H1 (cell line): ENCODE measurements around the gene CBLB. TPM values are rescaled to one million over a fixed set of nuclear protein-coding genes. Genes with fewer than 3 reads are reported as not detected.

Source experiments
- CTCF ChIA-PET: fragments of 300-600 bp; sonication (Branson Sonifier 250); formaldehyde crosslinking; loops from one replicate; lab custom pipeline; 2021; ENCODE audit not compliant: partially characterized antibody; lab: Charles Lee
- POLR2A ChIA-PET: fragments of 300-600 bp; sonication (Branson Sonifier 250); formaldehyde crosslinking; loops from one replicate; lab custom pipeline; 2021; ENCODE audit warnings: inconsistent platforms; ENCODE audit not compliant: partially characterized antibody; lab: Charles Lee
- DNase-seq, 2 experiments: peaks; one replicate each; pipeline versions ENCODE4 v3.0.0 to v3.0.0-alpha.2; 2010 to 2022; ENCODE audit warnings: low spot score in 2 of 2, low read depth in 1 of 2, mixed read lengths in 1 of 2
- FAIRE-seq: peaks from 2 replicates; lab custom pipeline; 2011; peaks lifted over from hg19 to GRCh38; lab: Jason Lieb, UNC
- H2AFZ ChIP-seq: 2 replicates; pipeline ENCODE4 v1.8.1; 2012; ENCODE audit warnings: low read length, inconsistent platforms
- H2AK5ac ChIP-seq: 2 replicates; pipeline ENCODE4 v1.6.1; 2013; ENCODE audit warnings: low read depth, low read length
- H2BK120ac ChIP-seq: replicated peaks from 2 replicates; pipeline ENCODE3; 2013; ENCODE audit warnings: low read depth, low read length, inconsistent platforms
- H2BK12ac ChIP-seq: 2 replicates; pipeline ENCODE4 v1.6.1; 2013; ENCODE audit warnings: low read depth, low read length
- H2BK15ac ChIP-seq: 2 replicates; pipeline ENCODE4 v1.6.1; 2013; ENCODE audit warnings: low read length
- H2BK20ac ChIP-seq: 2 replicates; pipeline ENCODE4 v1.6.1; 2013; ENCODE audit warnings: low read length
- H2BK5ac ChIP-seq: 2 replicates; pipeline ENCODE4 v1.6.1; 2013; ENCODE audit warnings: low read depth, low read length
- H3K14ac ChIP-seq: 2 replicates; pipeline ENCODE4 v1.6.1; 2013; ENCODE audit warnings: inconsistent platforms; ENCODE audit not compliant: insufficient read length
- H3K18ac ChIP-seq: 2 replicates; pipeline ENCODE4 v1.6.1; 2013; ENCODE audit warnings: low read length; ENCODE audit errors: extremely low read depth
- H3K23ac ChIP-seq: 2 replicates; pipeline ENCODE4 v1.6.1; 2013; ENCODE audit warnings: inconsistent platforms; ENCODE audit not compliant: insufficient read length
- H3K23me2 ChIP-seq: 2 replicates; pipeline ENCODE4 v1.6.1; 2013; ENCODE audit warnings: low read depth, low read length
- H3K27ac ChIP-seq: 2 replicates; pipeline ENCODE4 v1.6.1; 2011; ENCODE audit warnings: low read depth, low read length, inconsistent platforms
- H3K27me3 ChIP-seq, 4 experiments: replicated peaks in 1 of 4; 1 replicate in 1 of 4; 2 replicates in 3 of 4; pipeline versions ENCODE4 v1.6.1 to v1.8.1; 2011 to 2013; ENCODE audit warnings: low read length in 3 of 4, mild to moderate bottlenecking in 3 of 4, inconsistent platforms in 2 of 4, mixed read lengths in 2 of 4, moderate library complexity in 1 of 4; ENCODE audit not compliant: control insufficient read depth in 3 of 4, insufficient read depth in 3 of 4; ENCODE audit errors: extremely low read depth in 1 of 4
- H3K36me3 ChIP-seq, 4 experiments: 2 replicates each; pipeline versions ENCODE4 v1.6.1 to v1.8.1; 2011 to 2013; ENCODE audit warnings: mild to moderate bottlenecking in 4 of 4, low read length in 3 of 4, moderate library complexity in 2 of 4, control low read depth in 1 of 4, inconsistent platforms in 1 of 4; ENCODE audit not compliant: insufficient read depth in 4 of 4, control insufficient read depth in 2 of 4
- H3K4ac ChIP-seq: replicated peaks from 2 replicates; pipeline ENCODE3; 2013; ENCODE audit warnings: low read length, low read depth, mixed read lengths, inconsistent platforms; ENCODE audit not compliant: insufficient read length
- H3K4me1 ChIP-seq, 4 experiments: replicated peaks in 1 of 4; 1 replicate in 1 of 4; 2 replicates in 3 of 4; pipeline versions ENCODE4 v1.6.1 to v1.8.1; 2011 to 2013; ENCODE audit warnings: low read length in 3 of 4, inconsistent platforms in 2 of 4, mixed read lengths in 1 of 4; ENCODE audit not compliant: insufficient read depth in 4 of 4, control insufficient read depth in 3 of 4
- H3K4me2 ChIP-seq, 2 experiments: 2 replicates each; pipeline versions ENCODE4 v1.6.1 to v1.8.1; 2011 to 2013; ENCODE audit warnings: low read depth in 2 of 2, low read length in 2 of 2, control low read depth in 1 of 2, inconsistent platforms in 1 of 2, mild to moderate bottlenecking in 1 of 2; ENCODE audit not compliant: insufficient read depth in 1 of 2
- H3K4me3 ChIP-seq, 4 experiments: fragments of 200-600, 300-600 bp in 1 of 4; sonication (generic), shearing (Covaris generic), sonication (Bioruptor Twin) in 1 of 4; 2 replicates each; pipeline versions ENCODE4 v1.5.1 to v1.8.1; 2011 to 2016; ENCODE audit warnings: low read length in 4 of 4, low read depth in 3 of 4, control low read depth in 2 of 4, inconsistent platforms in 2 of 4, mild to moderate bottlenecking in 2 of 4, mixed read lengths in 1 of 4, moderate library complexity in 1 of 4; ENCODE audit not compliant: insufficient read depth in 2 of 4; ENCODE audit errors: extremely low read depth in 1 of 4
- H3K56ac ChIP-seq: replicated peaks from 2 replicates; pipeline ENCODE3; 2013; ENCODE audit warnings: low read depth, mild to moderate bottlenecking, mixed read lengths, low read length, inconsistent platforms; ENCODE audit not compliant: insufficient read length
- H3K79me1 ChIP-seq: 2 replicates; pipeline ENCODE4 v1.6.1; 2013; ENCODE audit warnings: low read depth, low read length, control low read depth
- H3K79me2 ChIP-seq, 2 experiments: 2 replicates each; pipeline versions ENCODE4 v1.6.1 to v1.8.1; 2012 to 2013; ENCODE audit warnings: low read length in 2 of 2, mild to moderate bottlenecking in 2 of 2, inconsistent platforms in 1 of 2; ENCODE audit not compliant: insufficient read depth in 2 of 2, control insufficient read depth in 1 of 2
- H3K9ac ChIP-seq, 4 experiments: replicated peaks in 1 of 4; 1 replicate in 1 of 4; 2 replicates in 3 of 4; pipeline versions ENCODE4 v1.6.1 to v1.8.1; 2011 to 2013; ENCODE audit warnings: low read depth in 3 of 4, low read length in 3 of 4, control low read depth in 2 of 4, mild to moderate bottlenecking in 2 of 4, moderate library complexity in 2 of 4, inconsistent platforms in 1 of 4; ENCODE audit errors: extremely low read depth in 1 of 4
- H3K9me3 ChIP-seq, 2 experiments: 2 replicates each; pipeline versions ENCODE4 v1.6.1 to v1.8.1; 2012 to 2013; ENCODE audit warnings: mild to moderate bottlenecking in 2 of 2, moderate library complexity in 2 of 2, control low read depth in 1 of 2, inconsistent platforms in 1 of 2, low read depth in 1 of 2, low read length in 1 of 2, mixed read lengths in 1 of 2; ENCODE audit not compliant: insufficient read depth in 2 of 2
- H4K20me1 ChIP-seq, 2 experiments: replicated peaks in 1 of 2; 2 replicates each; pipeline versions ENCODE3 to v1.8.1; 2011 to 2013; ENCODE audit warnings: inconsistent platforms in 2 of 2, low read length in 2 of 2, mild to moderate bottlenecking in 1 of 2; ENCODE audit not compliant: insufficient read depth in 2 of 2, control insufficient read depth in 1 of 2
- H4K5ac ChIP-seq: 2 replicates; pipeline ENCODE4 v1.6.1; 2013; ENCODE audit warnings: low read length, low read depth, mixed read lengths, inconsistent platforms; ENCODE audit not compliant: insufficient read length
- H4K8ac ChIP-seq: 2 replicates; pipeline ENCODE4 v1.8.0; 2013; ENCODE audit warnings: mild to moderate bottlenecking, moderate library complexity, low read length, inconsistent platforms; ENCODE audit not compliant: insufficient read depth; ENCODE audit errors: extremely low read depth
- H4K91ac ChIP-seq: replicated peaks from 2 replicates; pipeline ENCODE3; 2013; ENCODE audit warnings: low read length, mixed read lengths, inconsistent platforms; ENCODE audit not compliant: insufficient read length
- ATF2 ChIP-seq: IDR thresholded peaks from 2 replicates; pipeline ENCODE4 v1.6.1; 2012; ENCODE audit warnings: low read length, inconsistent platforms
- CBX5 ChIP-seq: fragments of 300-800, 300-1000 bp; sonication (generic); IDR thresholded peaks from 2 replicates; pipeline ENCODE4 v1.7.1; 2016; ENCODE audit warnings: antibody characterized with exemption, low read length, low read depth
- CREB1 ChIP-seq: IDR thresholded peaks from 2 replicates; pipeline ENCODE4 v1.6.1; 2012; ENCODE audit warnings: inconsistent platforms
- GTF2F1 ChIP-seq: IDR thresholded peaks from 2 replicates; pipeline ENCODE4 v1.6.1; 2012; ENCODE audit warnings: low read depth, low read length, improper control_type of control experiment, borderline replicate concordance
- MAX ChIP-seq: IDR thresholded peaks from 2 replicates; pipeline ENCODE4 v1.6.1; 2012; ENCODE audit warnings: inconsistent platforms
- NRF1 ChIP-seq: IDR thresholded peaks from 2 replicates; pipeline ENCODE4 v1.6.1; 2011; ENCODE audit warnings: mild to moderate bottlenecking, low read depth, low read length, improper control_type of control experiment
- RBBP5 ChIP-seq: IDR thresholded peaks from 2 replicates; pipeline ENCODE4 v1.7.1; 2012; ENCODE audit warnings: low read depth, mild to moderate bottlenecking, inconsistent platforms, low read length, moderate library complexity, borderline replicate concordance
- SIX5 ChIP-seq: IDR thresholded peaks from 2 replicates; pipeline ENCODE4 v1.6.1; 2011; ENCODE audit warnings: mild to moderate bottlenecking, low read depth, low read length
- TAF7 ChIP-seq: optimal IDR thresholded peaks from 2 replicates; pipeline ENCODE3; 2011; ENCODE audit warnings: low read depth, mild to moderate bottlenecking, inconsistent platforms, low read length, moderate library complexity, borderline replicate concordance
- TCF12 ChIP-seq: IDR thresholded peaks from 2 replicates; pipeline ENCODE4 v1.6.1; 2011; ENCODE audit warnings: low read depth, mild to moderate bottlenecking, low read length
- USF2 ChIP-seq: IDR thresholded peaks from 2 replicates; pipeline ENCODE4 v1.6.1; 2011; ENCODE audit warnings: low read length, improper control_type of control experiment
- WGBS, 2 experiments: shearing (Covaris generic) in 1 of 2; methylation state at CpG; one replicate each; pipeline versions ENCODE4 v1.1.6 to v1.1.7; 2013 to 2015; ENCODE audit warnings: low lambda C conversion rate in 2 of 2, mixed read lengths in 2 of 2, inconsistent platforms in 1 of 2, low coverage in 1 of 2, missing lambda C conversion rate in 1 of 2; ENCODE audit not compliant: insufficient replicate concordance in 2 of 2, insufficient coverage in 1 of 2, insufficient read length in 1 of 2; ENCODE audit errors: extremely low coverage in 1 of 2, missing lambda C conversion rate in 1 of 2; 5-methylcytosine and 5-hydroxymethylcytosine counted together
- polyA plus RNA-seq, 7 experiments: library from polyadenylated mRNA; depleted of rRNA in 3 of 7; stranded (reverse) in 5 of 7; unstranded in 2 of 7; fragments of >200 nt in 5 of 7; fragments of 200-250 nt in 2 of 7; gene quantifications; 1 replicate in 5 of 7; 2 replicates in 1 of 7; 4 replicates in 1 of 7; pipeline versions ENCODE4 v1.2.1 to v1.2.3, GENCODE V29; 2011 to 2013; ENCODE audit warnings: missing spikeins in 2 of 7, mixed read lengths in 2 of 7
- total RNA-seq: library from RNA; stranded (reverse); fragmentation: NEBNext Ultra II Directional; extraction: Animal tissue kit (Norgen Biotek cat#: 25700); gene quantifications from 2 replicates; pipeline ENCODE4 v1.2.1, GENCODE V29; 2021

The CBLB gene
- total and polyA plus RNA-seq, 2 of the 8 experiments (the other 6 are each of a cell fraction or from before 2014, with no cell fraction given) = 14.5 to 26.0 TPM

- Histone ChIP-seq H3K14ac (no peak overlapping the region), H4K20me1 (no peaks in the 10 kb centered on the region), H2BK12ac (no peak overlapping the region), H4K91ac (no peak overlapping the region), H3K56ac (no peak overlapping the region), H2AFZ (no peak overlapping the region), H2BK5ac (no peak overlapping the region), H3K23ac (no peak overlapping the region), H3K27me3 (no peaks in the 10 kb centered on the region), H3K4me3 (no peak overlapping the region), H4K8ac (no peak overlapping the region), H2BK15ac (no peak overlapping the region), H3K4me1 (no peaks in the 10 kb centered on the region), H3K9ac (no peak overlapping the region), H2BK120ac (no peak overlapping the region), H4K5ac (no peak overlapping the region), H3K4ac (no peak overlapping the region), H2AK5ac (no peak overlapping the region), H3K36me3 (peaks cover 0 to 35% (median 4%) of the 10 kb centered on the region in 4 experiments; a peak in 3 of 8 replicates), H3K79me2 (no peaks in the 10 kb centered on the region), H3K9me3 (no peaks in the 10 kb centered on the region), H3K23me2 (no peaks in the 10 kb centered on the region), H3K27ac (no peak overlapping the region), H2BK20ac (no peak overlapping the region), H3K79me1 (no peaks in the 10 kb centered on the region), H3K4me2 (no peak overlapping the region), H3K18ac (no peak overlapping the region)
- ChIA-PET CTCF (no interaction called here), POLR2A (no interaction called here)
- WGBS, 2 experiments = 88% methylated on average over 5 of the region's 5 CpGs; no CpG with 5 or more reads in 1 of the 2 experiments
- DNase-seq (no peak), FAIRE-seq (no peak)
- TF ChIP-seq SIX5 (no peak), CREB1 (no peak), TCF12 (no peak), GTF2F1 (no peak), CBX5 (no peak), NRF1 (no peak), RBBP5 (no peak), MAX (no peak), USF2 (no peak), ATF2 (no peak), TAF7 (no peak)
Measured at GRCh38 chr3:105676621-105677300, 192.1 kb downstream of the CBLB start.
